Mucosa of descending colon (tissue), 3 donors: ENCODE results near the gene MYO7B. TPM values are rescaled to one million over a fixed set of nuclear protein-coding genes. Genes with fewer than 3 reads are reported as not detected.
"Not testable (repeated sequence)": the region's sequence is repeated elsewhere in the genome, so short reads cannot be mapped to it uniquely, and the experiment has no call there.

Experiments
- ATAC-seq: fragments of 200-7000 bp; cut with Tn5 transposase; one replicate; pipeline ENCODE4 v1.9.1; 2020; ENCODE audit warnings: mild to moderate bottlenecking, moderate library complexity
- DNase-seq, 3 donors: peaks; one replicate each; pipeline ENCODE4 v3.0.0-alpha.2; 2020
- H3K36me3 ChIP-seq: fragments of 200-600 bp; one replicate; pipeline ENCODE4 v1.8.0; 2021; ENCODE audit warnings: low read depth, mild to moderate bottlenecking
- H3K4me1 ChIP-seq: fragments of 200-600 bp; one replicate; pipeline ENCODE4 v1.8.0; 2021; ENCODE audit warnings: low read depth, mild to moderate bottlenecking
- H3K4me3 ChIP-seq: fragments of 200-600 bp; one replicate; pipeline ENCODE4 v1.8.0; 2021; ENCODE audit warnings: mild to moderate bottlenecking
- H3K9me3 ChIP-seq: fragments of 200-600 bp; one replicate; pipeline ENCODE4 v1.8.0; 2021; ENCODE audit warnings: mild to moderate bottlenecking
- CTCF ChIP-seq: fragments of 200-600 bp; IDR thresholded peaks from one replicate; pipeline ENCODE4 v1.8.0; 2022; ENCODE audit warnings: antibody characterized with exemption, mild to moderate bottlenecking
- intact Hi-C, 2 donors: fragments of 100-400 bp; cut with DNase I in 1 of 2; cut with micrococcal nuclease in 1 of 2; formaldehyde crosslinking; loops; one replicate each; pipeline versions ENCODE4 v1.11.0 to v1.11.1; 2022; cut with DNase I, micrococcal nuclease
- total RNA-seq, 3 donors: library from RNA; stranded (reverse); fragmentation: NEBNext Ultra II Directional in 2 of 3; extraction: Animal tissue kit (Norgen Biotek cat#: 25700) in 2 of 3; gene quantifications; one replicate each; pipeline versions ENCODE4 v1.2.1 to v1.2.4, GENCODE V29; 2021 to 2023
- donor health status: DM: no; HTN: no; CAD: no; lungs with moderate emphysema.
- donor health status: DM: no; HTN: no; CAD: no.
- donor health status: DM: no; HTN: yes; CAD: no.

Gene MYO7B
- total RNA-seq, 3 donors from 2014 or later = 118 to 305 (median 199) TPM

DNA sequence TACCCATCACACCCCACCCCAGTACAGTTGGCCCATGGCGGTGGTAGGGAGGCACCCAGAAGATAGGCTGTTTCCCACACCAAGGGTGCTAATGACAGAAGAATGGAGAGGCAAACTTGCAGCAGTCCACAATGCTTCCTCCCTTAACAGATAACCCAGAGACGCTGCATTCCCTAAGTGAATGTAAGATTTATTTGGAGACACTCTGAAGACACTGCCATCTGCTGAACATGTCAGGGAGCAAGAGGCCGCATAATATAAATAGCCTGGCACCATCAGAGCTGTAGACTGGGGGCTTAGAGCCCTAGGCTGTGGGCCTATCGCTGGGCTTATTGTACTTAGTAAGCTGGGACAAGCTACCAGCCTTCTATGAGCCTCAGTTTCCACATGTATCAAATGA, 7.0 kb upstream of the MYO7B start:
- Histone ChIP-seq H3K4me1 (peaks cover 23% of the 10 kb centered on the region), H3K9me3 (no peaks in the 10 kb centered on the region), H3K36me3 (no peaks in the 10 kb centered on the region), H3K4me3 (no peak overlapping the region)
- intact Hi-C loops = no loop called here
- no peak for ATAC-seq
- no peak for DNase-seq
- no peak for TF ChIP-seq CTCF

GRCh38 chr2:127529416-127529815, 6.1 kb upstream of the MYO7B start:
- intact Hi-C loops, ATAC-seq, DNase-seq: not testable (repeated sequence)

DNA sequence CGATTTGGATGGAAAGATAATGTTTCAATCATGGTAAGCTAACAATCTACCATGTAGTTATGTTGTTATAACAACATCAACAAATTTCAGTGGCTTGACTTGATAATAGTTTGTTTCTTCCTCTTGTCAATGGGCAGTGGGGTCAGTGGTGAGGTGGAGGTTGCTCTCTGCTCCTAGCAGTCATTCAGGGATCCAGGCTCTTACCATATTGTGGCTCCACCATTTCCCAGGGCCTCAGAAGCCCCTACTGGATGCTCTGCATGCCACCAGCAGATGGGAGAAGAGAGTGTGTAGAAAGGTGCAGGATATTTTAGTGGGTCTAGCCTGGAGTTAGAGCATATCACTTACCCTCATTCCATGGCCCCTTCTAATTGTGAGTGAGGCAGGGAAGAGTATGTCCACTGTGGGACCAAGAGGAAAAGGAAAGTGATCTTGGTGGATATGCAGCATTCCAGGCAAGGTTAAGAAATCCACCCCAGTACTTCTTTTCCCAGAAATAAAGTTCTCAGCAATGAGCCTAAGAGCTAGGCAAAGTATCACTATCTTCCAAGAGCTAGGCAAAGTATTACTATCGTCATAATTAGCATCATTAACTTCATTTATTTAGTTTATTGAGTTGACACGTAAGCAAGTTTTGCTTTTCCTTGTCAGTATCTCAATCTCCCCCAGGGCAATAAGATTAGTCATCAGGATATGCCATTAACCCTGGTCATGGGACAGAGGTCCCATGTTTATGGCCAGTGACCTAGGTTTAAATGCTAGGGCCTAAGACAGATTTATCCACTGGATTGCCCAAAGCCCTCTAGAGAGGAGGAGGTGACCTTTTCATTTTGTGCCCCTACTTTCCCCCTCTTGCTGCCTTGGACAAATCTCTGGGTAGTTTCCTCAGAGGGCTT, 5.0 kb upstream of the MYO7B start:
- DNase-seq (no peak), ATAC-seq (no peak)
- H3K4me1 ChIP-seq = peaks cover 18% of the 10 kb centered on the region
- H3K9me3 ChIP-seq = no peaks in the 10 kb centered on the region
- intact Hi-C loops = no loop called here
- no peak overlapping the region for H3K4me3 ChIP-seq
- H3K36me3 ChIP-seq = no peaks in the 10 kb centered on the region
- TF ChIP-seq CTCF = no peak

More at GRCh38 chr2:127529416-127529815, 6.1 kb upstream of the MYO7B start:
- not testable (repeated sequence) for H3K4me3 ChIP-seq, H3K9me3 ChIP-seq, H3K36me3 ChIP-seq
- peaks cover 17% of the 10 kb centered on the region for H3K4me1 ChIP-seq

DNA sequence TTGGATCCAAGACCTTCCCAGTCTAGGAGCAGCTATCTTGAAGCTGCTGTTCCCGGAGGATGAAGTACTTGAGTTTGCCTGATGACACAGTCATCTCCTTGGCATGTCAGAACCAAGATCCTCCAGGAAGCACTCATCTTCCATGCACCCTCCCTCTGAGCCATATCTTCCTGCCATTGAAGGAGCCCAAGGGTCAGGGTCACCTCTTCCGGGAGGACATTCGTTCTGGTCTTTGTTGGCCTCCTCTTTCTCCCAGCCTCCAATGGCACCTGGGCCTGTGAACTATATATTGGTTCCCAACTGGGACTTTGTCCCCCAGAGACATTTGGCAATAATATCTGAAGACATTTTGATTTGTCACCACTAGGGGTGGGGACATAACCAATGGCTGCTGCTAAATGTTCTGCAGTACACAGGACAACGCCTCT, 4.2 kb upstream of the MYO7B start:
- no peaks in the 10 kb centered on the region for H3K9me3 ChIP-seq
- no peaks in the 10 kb centered on the region for H3K36me3 ChIP-seq
- DNase-seq (no peak), ATAC-seq (peak; percentile 4)
- no peak overlapping the region for H3K4me3 ChIP-seq
- no peak for TF ChIP-seq CTCF
- peaks cover 18% of the 10 kb centered on the region for H3K4me1 ChIP-seq
- intact Hi-C loops = no loop called here

DNA sequence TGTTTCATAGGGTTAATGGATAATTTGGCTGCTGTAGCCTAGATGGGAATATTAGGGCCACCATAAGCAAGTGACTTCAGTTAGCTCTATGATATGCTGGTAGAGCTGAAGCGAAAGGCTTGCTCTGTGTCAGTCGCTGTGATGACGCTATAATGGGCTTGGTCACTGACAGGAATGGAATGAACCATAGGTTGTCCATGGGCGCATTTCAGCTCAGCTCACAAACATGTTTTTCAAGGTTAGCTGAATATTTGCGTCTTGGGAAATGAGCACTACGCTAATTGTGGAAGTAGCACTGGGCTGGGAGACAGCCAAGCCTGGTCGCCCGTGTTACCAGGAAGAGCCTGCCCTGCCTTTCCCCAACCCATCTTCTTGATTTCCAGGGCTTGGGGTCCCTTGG, 3.2 kb upstream of the MYO7B start:
- intact Hi-C loops = no loop called here
- no peak for TF ChIP-seq CTCF
- DNase-seq (no peak), ATAC-seq (no peak)
- no peaks in the 10 kb centered on the region for H3K36me3 ChIP-seq
- H3K4me1 ChIP-seq = peaks cover 16% of the 10 kb centered on the region
- H3K9me3 ChIP-seq = no peaks in the 10 kb centered on the region
- H3K4me3 ChIP-seq = no peak overlapping the region

GRCh38 chr2:127535918-127536317, 435 bp downstream of the MYO7B start:
- Histone ChIP-seq H3K36me3 (no peaks in the 10 kb centered on the region), H3K9me3 (no peaks in the 10 kb centered on the region), H3K4me3 (peak overlapping the region; percentile 32), H3K4me1 (peaks cover 18% of the 10 kb centered on the region)
- no peak for TF ChIP-seq CTCF
- DNase-seq (peak in 1 of 3 donors; percentile 52), ATAC-seq (peak; percentile 65)
- intact Hi-C loops = no loop called here
